Gastroesophageal sphincter (tissue), 3 donors: Measurements from ENCODE around the gene HNRNPA0.

ENCODE experiments used
- EP300 ChIP-seq: sonication (generic); formaldehyde crosslinking; IDR thresholded peaks from one replicate; pipeline ENCODE4 v1.6.1; 2017; ENCODE audit warnings: antibody characterized with exemption, mild to moderate bottlenecking
- POLR2A ChIP-seq, 2 donors: fragments of 450-650 bp; IDR thresholded peaks; one replicate each; pipeline ENCODE4 v1.6.1; 2017; ENCODE audit warnings: antibody characterized with exemption in 2 of 2, mild to moderate bottlenecking in 2 of 2, moderate library complexity in 1 of 2
- POLR2AphosphoS5 ChIP-seq: sonication (generic); formaldehyde crosslinking; IDR thresholded peaks from one replicate; pipeline ENCODE4 v1.6.1; 2017; ENCODE audit warnings: antibody characterized with exemption
- TF ChIP-seq, protein P1 (sequence below), 4 experiments: fragments of 200-600 bp in 2 of 4; fragments of 450-650 bp in 2 of 4; sonication (generic) in 1 of 4; IDR thresholded peaks; one replicate each; pipeline ENCODE4 v1.5.1; 2017 to 2019; ENCODE audit warnings: antibody characterized with exemption in 4 of 4, mild to moderate bottlenecking in 2 of 4, moderate library complexity in 2 of 4

DNA sequence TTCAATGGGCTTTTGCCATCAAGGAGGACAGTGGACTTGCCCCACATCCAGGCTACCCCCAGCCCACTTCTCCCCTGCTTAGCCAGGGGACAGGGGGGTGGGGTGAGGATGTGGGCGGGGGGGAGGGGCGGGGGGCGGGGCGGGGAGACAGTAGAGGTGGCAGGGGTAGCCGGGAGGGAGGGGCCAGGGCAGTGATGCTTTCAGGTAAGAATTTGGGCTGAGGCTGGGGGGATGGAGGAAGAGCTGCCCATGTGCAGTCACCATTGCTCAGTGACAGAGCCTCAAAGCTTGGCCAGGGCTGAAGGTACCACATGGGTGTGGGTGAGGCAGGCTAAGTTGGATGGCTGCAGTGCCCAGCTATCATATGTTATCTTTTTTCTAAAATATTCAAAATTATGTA, 40.7 kb upstream of the HNRNPA0 start:
- TF ChIP-seq POLR2A (IDR thresholded peaks at IDR 0.05) (no peak), POLR2AphosphoS5 (no peak), EP300 (no peak)
- TF ChIP-seq, protein P1, sequence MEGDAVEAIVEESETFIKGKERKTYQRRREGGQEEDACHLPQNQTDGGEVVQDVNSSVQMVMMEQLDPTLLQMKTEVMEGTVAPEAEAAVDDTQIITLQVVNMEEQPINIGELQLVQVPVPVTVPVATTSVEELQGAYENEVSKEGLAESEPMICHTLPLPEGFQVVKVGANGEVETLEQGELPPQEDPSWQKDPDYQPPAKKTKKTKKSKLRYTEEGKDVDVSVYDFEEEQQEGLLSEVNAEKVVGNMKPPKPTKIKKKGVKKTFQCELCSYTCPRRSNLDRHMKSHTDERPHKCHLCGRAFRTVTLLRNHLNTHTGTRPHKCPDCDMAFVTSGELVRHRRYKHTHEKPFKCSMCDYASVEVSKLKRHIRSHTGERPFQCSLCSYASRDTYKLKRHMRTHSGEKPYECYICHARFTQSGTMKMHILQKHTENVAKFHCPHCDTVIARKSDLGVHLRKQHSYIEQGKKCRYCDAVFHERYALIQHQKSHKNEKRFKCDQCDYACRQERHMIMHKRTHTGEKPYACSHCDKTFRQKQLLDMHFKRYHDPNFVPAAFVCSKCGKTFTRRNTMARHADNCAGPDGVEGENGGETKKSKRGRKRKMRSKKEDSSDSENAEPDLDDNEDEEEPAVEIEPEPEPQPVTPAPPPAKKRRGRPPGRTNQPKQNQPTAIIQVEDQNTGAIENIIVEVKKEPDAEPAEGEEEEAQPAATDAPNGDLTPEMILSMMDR (IDR thresholded peaks at IDR 0.05) = no peak
